GM19468 (cell line): Measurements from ENCODE around the gene DLX6.

ENCODE experiments used
- ATAC-seq: cut with Tn5 transposase; IDR thresholded peaks from one replicate; pipeline ENCODE4 v1.9.1; 2021; ENCODE audit warnings: mild to moderate bottlenecking, moderate library complexity, moderate number of reproducible peaks; ENCODE audit not compliant: unreplicated experiment; ENCODE audit errors: extremely low read depth

Gene DLX6

GRCh38 chr7:97009753-97010732, 4.7 kb downstream of the DLX6 start:
- no peak for ATAC-seq

GRCh38 chr7:97011104-97011503, 5.8 kb downstream of the DLX6 start:
- ATAC-seq = no peak

- no peak for ATAC-seq
These were observed 6.4 kb downstream of the DLX6 start for GRCh38 chr7:97011536-97012364.

GRCh38 chr7:97012365-97013133, 7.2 kb downstream of the DLX6 start:
- ATAC-seq = no peak

GRCh38 chr7:97013134-97013844, 7.9 kb downstream of the DLX6 start:
- no peak for ATAC-seq

GRCh38 chr7:97013845-97014134, 8.4 kb downstream of the DLX6 start:
- ATAC-seq = no peak

- ATAC-seq = no peak
These were observed 8.9 kb downstream of the DLX6 start for GRCh38 chr7:97014145-97014750.

- no peak for ATAC-seq
These were observed 9.9 kb downstream of the DLX6 start for GRCh38 chr7:97015279-97015678.

GRCh38 chr7:97015756-97016380, 10.5 kb downstream of the DLX6 start:
- ATAC-seq = no peak

- ATAC-seq = no peak
These were observed 11.2 kb downstream of the DLX6 start for GRCh38 chr7:97016381-97017191.

GRCh38 chr7:97017192-97018125, 12.1 kb downstream of the DLX6 start:
- ATAC-seq = no peak

GRCh38 chr7:97018126-97018601, 12.8 kb downstream of the DLX6 start:
- no peak for ATAC-seq

GRCh38 chr7:97018791-97019531, 13.6 kb downstream of the DLX6 start:
- ATAC-seq = no peak

- no peak for ATAC-seq
These were observed 14.4 kb downstream of the DLX6 start for GRCh38 chr7:97019710-97020225.

- ATAC-seq = no peak
These were observed 15.2 kb downstream of the DLX6 start for GRCh38 chr7:97020601-97020995.
